Stimulated activated CD4-positive, alpha-beta T cell treated with anti-CD3 and anti-CD28 coated beads, Interleukin-15, amount 100 ng/mL, for 24 hours (primary cell): Measurements from ENCODE around the gene FANCE.
"Not testable (repeated sequence)": the region's sequence is repeated elsewhere in the genome, so short reads cannot be mapped to it uniquely, and the experiment has no call there.

Experiments used
- DNase-seq: peaks from one replicate; pipeline ENCODE4 v3.0.0-alpha.2; 2020

Gene FANCE

DNA sequence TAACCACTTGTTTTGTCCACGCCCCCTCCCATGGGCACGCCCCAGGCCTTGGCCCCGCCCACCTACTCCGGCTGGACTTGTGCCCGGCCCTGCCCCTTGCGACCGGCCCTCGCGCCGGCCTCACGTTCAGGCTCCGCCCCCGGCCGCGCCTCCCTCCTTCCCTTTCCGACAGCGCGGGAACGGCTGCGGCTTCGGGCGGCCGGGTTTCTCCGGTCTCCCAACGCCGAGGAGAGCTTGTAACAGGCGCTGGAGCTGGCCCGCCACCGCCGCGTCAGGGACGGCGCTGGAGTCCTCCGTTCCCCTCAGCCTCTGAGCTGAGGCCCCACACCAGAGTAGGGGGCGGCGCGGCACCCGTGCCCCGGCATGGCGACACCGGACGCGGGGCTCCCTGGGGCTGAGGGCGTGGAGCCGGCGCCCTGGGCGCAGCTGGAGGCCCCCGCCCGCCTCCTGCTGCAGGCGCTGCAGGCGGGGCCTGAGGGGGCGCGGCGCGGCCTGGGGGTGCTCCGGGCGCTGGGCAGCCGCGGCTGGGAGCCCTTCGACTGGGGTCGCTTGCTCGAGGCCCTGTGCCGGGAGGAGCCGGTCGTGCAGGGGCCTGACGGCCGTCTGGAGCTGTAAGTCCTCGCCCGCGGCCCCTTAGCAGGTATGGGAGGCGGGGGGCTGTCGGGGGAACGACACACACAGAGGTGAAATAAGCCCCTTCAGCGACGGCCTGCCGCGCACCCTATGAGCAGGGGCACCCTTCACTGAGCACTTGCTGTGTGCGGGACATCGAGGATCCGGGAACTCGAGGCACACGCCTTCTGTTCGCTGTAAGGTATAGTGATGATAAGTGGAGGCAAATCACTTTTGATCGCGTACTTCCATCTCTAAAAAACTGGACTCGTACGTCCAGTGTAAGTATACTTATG is at the start of gene FANCE:
Gene FANCE (plus strand): TSS at position 156 of the 908 bp plus-strand sequence. CDS start 208 bp downstream, at position 364.
- peak; percentile 97 for DNase-seq

DNA sequence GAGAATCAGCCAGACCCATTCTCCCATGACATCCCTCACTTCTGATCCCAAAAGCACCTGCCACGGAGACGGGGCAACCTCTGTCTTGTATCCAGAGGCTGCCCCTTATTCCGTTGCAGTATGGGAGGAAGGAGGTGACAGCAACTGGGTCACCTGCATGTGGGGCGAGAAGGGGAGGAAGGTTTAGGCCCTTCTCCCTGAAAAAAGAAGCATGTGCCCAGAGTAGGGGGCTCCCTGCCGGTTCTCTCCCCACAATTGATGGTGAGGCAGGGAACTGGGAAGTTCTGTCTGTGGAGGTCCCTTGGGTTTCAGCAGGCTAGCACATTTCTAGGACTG is 49.3 kb upstream of the FANCE start:
- DNase-seq: no peak

DNA sequence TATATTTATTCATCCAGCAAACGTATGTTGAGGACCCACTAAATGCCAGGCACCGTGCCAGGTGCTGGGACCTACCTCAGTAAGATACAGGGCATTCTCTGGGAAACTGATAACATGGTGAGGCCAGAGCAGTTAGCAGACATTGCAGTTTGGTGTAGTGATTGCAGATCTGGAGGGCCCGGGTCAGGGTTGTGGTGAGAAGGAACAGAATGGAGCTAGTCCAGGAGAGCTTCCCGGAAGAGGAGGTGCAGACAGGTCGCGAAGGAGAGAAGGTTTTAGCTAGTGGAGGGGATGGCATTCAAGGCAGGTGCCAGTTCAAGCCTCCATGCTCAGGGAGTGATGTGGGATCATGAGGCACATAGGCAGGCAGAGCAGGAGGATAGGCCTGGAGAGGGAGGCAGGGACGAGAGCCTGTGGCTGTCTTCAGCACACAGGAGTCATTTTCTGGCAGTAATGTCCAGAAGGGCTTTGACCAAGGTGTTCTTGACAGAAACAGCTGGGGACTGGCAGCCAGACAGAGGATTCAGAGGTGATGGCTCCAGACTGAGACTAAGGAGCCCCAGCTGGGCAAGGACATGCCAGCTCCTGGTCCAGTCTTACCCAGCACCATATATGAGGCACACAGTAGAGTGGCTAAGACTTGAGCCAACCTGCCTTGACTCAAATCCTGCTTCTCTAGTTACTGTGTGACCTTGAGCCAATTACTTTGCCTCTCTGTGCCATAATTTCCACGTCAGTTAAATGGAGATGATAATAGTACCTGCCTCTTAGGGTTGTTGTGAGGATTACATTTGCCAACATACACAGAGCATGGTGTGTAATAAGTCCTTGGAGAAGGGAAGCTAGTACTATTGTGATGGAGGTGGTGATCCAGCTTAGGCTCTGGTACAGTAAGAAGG is 48.3 kb upstream of the FANCE start:
- no peak for DNase-seq

DNA sequence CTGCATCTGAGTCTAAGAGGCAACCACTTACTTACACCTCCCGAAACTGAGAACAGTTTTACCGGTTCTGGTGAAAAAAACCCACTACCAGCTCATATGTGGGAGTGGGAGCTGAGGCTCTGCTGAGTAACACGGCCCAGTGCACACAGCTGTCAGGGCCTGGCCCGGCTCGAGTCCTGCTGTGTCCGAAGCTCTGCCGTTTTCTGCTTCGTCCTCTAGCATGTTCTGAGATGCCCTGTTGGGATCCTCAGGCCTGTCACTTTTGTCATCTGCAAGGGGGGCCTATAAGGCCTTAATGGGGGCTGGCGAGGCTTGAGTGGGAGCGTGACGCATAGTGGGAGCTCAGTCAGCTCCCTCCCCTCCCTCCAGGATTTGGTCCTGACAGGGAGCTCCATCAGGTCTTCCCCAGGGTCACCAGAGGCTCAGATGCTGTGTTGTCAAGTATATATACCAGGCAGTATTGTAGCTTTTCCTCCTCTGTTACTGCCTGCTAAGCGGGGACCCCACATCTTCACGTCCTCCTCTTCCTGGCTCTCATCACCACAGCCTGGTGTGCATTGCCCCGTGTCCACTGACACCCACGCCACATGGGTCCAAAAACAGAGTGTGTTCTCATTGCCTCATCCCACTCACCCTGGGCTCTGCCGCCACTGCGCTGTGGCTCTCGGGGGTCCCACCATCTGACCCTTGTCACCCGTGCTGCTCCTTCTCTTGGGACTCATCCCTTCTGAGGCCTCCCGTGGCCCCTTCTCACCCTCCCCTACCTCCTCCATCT is 45.2 kb upstream of the FANCE start:
- DNase-seq: no peak

GRCh38 chr6:35409245-35409644 is 42.9 kb upstream of the FANCE start:
- DNase-seq: no peak

DNA sequence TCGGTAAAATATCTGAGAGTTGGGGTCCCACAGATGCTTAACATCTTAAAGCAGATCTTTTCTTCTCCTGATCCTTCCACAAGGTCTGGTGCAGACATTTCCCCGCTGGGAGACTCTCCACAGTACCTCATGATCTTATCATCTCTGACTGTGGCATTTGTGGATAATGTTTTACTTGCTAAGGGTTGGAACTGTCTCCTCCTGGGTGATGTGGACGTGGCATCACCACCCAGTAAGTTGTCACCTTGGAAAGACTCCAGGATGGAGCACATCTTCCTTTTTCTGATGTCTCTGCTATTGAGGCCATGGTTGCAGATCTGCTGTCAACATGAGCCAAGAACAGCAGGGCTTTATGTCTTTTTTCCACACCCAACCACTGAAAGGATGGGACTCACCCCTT is 42.0 kb upstream of the FANCE start:
- no peak for DNase-seq

DNA sequence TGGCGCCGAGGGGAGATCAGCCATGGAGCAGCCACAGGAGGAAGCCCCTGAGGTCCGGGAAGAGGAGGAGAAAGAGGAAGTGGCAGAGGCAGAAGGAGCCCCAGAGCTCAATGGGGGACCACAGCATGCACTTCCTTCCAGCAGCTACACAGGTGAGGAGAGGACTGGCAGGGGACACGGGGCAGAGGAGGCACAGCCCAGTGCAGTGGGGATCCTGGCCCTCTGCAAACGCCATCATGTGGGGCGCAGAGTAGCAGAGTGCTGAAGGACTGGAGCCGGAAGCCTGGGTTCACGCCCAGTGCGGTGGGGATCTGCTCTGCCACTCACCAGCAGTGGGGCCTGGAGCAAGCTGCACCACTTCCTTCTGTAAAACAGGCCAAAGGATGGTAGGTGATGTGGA is 41.1 kb upstream of the FANCE start:
- peak; percentile 15 for DNase-seq

- DNase-seq: no peak
Measured at GRCh38 chr6:35412102-35412501, 40.0 kb upstream of the FANCE start.

DNA sequence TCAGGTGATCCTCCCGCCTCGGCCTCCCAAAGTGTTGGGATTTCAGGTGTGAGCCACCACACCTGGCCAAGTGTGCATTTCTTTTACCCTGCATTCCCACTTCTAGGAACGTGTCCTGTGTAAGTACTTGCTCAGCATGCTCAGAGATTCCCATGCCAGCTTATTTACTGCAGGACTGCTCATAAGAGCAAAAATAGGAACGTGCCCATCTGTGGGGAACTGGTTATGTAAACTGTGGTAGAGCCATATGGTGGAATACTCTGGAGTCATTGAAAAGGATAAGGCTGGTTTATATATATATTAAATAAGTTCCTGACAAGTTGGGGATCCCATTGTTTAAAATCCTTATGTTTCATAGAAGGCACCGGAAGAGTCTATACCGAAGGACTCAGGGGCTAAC is 38.2 kb upstream of the FANCE start:
- no peak for DNase-seq

- DNase-seq: peak; percentile 29
Measured at GRCh38 chr6:35415065-35415891, 36.9 kb upstream of the FANCE start.

- DNase-seq: no peak
Measured at GRCh38 chr6:35417979-35418661, 34.0 kb upstream of the FANCE start.

- no peak for DNase-seq
Measured at GRCh38 chr6:35419417-35419816, 32.7 kb upstream of the FANCE start.

- DNase-seq: no peak
Measured at GRCh38 chr6:35419961-35420360, 32.2 kb upstream of the FANCE start.

DNA sequence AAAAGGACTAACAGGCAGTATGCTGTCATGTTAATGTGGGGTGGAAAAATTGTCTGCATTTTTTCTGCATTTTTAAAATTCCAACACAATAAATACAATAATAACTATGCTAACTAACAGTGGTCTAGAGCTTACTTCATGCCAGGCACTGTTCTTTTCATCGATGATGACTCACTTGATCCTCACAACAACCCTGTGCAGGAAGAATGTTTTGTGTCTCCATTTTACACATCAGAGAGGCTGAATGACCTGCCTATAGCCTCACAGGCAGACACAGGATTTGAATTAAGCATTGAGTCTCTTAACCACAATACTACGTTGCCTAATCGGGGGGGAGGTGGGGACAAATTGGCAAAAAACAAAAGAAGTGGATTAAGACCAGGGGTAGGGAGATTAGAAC is 26.9 kb upstream of the FANCE start:
- no peak for DNase-seq

- DNase-seq: no peak
Measured at GRCh38 chr6:35426074-35426473, 26.1 kb upstream of the FANCE start.

DNA sequence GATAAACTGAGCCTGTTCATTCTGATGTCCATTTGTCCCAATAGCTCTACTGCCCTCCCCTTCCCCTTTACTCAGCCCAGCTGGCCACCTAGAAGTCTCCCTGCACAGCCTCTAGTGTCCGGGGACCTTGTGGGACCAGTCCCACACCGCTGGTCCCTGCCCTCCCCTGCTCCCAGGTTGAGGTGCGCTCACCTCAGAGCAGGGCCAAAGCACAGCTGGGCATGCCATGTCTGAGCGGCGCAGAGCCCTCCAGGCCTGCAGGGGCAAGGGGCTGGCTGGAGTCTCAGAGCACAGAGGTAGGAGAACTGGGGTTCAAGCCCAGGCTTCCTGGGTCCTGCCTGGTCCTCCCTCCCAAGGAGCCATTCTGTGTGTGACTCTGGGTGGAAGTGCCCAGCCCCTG is 24.7 kb upstream of the FANCE start:
- no peak for DNase-seq

DNA sequence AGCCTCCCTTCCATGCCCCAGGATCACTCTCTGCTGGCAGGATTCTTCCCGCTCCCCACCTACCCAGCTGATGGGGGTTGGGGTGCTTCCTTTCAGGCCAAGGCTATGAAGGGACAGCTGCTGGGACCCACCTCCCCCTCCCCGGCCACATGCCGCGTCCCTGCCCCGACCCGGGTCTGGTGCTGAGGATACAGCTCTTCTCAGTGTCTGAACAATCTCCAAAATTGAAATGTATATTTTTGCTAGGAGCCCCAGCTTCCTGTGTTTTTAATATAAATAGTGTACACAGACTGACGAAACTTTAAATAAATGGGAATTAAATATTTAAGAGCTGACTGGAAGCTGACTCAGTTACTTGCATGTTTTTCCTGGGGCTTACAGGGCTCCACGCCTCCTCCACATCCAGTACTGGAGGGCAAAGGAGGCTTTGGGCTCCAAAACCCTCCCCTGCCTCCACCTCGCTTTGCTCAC is 24.3 kb upstream of the FANCE start:
- DNase-seq: no peak

GRCh38 chr6:35428421-35429149 is 23.6 kb upstream of the FANCE start:
- DNase-seq: no peak

DNA sequence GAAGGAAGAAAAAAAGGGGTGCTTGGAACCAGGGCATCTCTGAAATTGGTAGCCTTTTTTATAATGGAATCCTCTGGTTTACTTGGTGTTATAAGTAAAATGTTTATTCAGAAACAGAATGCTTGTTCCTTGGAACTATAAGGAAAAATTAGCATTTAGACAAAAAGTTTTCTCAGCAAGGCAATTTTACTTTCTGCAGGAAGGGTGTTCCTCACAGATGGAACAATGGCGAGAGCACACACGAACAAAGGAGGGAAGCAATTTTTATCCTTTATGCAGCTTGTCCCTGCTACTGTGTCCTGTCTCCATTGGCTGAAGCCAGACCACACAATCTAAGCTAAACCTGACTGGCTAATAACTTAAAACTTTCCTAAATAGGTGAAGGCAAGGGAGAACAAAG is 22.7 kb upstream of the FANCE start:
- DNase-seq: no peak

DNA sequence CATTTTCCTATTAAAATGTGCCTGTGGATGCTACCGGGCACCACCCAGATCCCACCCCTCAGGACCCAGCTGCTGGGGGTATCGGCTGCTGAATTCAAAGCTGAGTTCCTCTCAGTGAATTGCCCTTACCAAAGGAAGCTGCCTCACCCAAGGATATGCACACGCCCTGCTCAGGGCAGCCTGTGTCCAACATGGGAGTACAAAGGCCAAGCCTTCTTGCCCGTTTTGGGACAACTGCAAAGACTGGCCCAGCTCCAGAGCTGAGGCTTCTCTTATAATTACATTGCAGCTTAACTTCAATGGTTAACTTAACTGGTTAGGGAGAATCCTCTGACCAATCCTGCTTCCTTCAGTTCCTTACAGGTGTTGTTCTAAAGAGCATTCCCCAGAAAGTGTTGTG is 19.8 kb upstream of the FANCE start:
- no peak for DNase-seq

DNA sequence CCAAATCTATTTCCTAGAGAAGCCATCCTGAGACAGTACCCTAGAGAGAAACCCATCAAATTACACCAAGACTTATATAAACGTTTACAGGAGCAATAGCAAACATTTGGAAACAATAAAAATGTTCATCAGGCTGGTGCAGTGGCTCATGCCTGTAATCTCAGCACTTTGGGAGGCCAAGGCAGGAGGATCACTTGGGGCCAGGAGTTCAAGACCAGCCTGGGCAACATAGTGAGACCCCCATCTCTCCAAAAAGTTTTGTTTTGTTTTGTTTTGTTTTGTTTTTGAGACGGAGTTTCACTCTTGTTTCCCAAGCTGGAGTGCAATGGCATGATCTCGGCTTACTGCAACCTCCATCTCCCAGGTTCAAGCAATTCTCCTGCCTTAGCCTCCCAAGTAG is 19.4 kb upstream of the FANCE start:
- DNase-seq: not testable (repeated sequence)
